Right lobe of liver (tissue), 6 donors: ENCODE data around the gene DNASE2. TPM values are rescaled to one million over a fixed set of nuclear protein-coding genes. Genes with fewer than 3 reads are reported as not detected.

Source experiments
- ATAC-seq, 4 donors: fragments of 200-7000 bp; cut with Tn5 transposase; one replicate each; pipeline ENCODE4 v1.9.1; 2020; ENCODE audit warnings: mild to moderate bottlenecking in 4 of 4, moderate library complexity in 4 of 4
- DNase-seq, 3 donors: peaks; one replicate each; pipeline ENCODE4 v3.0.0-alpha.2; 2020
- H3K27ac ChIP-seq, 3 donors: fragments of 200-600 bp; one replicate each; pipeline ENCODE4 v1.8.0; 2022
- H3K27me3 ChIP-seq, 2 donors: fragments of 200-600 bp; one replicate each; pipeline ENCODE4 v1.8.0; 2022
- H3K36me3 ChIP-seq, 4 donors: fragments of 200-600 bp; sonication (generic) in 1 of 4; one replicate each; pipeline versions ENCODE4 v1.5.1 to v1.8.0; 2017 to 2022; ENCODE audit warnings: control low read depth in 1 of 4
- H3K4me1 ChIP-seq, 4 donors: fragments of 200-600 bp; sonication (generic) in 1 of 4; one replicate each; pipeline versions ENCODE4 v1.5.1 to v1.8.0; 2017 to 2022; ENCODE audit warnings: control low read depth in 1 of 4
- H3K4me3 ChIP-seq, 3 donors: fragments of 200-600 bp; one replicate each; pipeline ENCODE4 v1.8.0; 2022
- H3K9me3 ChIP-seq, 4 donors: fragments of 200-600 bp; sonication (generic) in 1 of 4; one replicate each; pipeline versions ENCODE4 v1.5.1 to v1.8.0; 2017 to 2022; ENCODE audit warnings: control low read depth in 1 of 4
- CTCF ChIP-seq, 4 donors: fragments of 200-600 bp in 3 of 4; fragments of 450-650 bp in 1 of 4; IDR thresholded peaks; one replicate each; pipeline versions ENCODE4 v1.5.1 to v1.8.0; 2016 to 2022; ENCODE audit warnings: antibody characterized with exemption in 4 of 4, mild to moderate bottlenecking in 2 of 4
- POLR2A ChIP-seq: fragments of 450-650 bp; IDR thresholded peaks from one replicate; pipeline ENCODE4 v1.6.1; 2017; ENCODE audit warnings: antibody characterized with exemption, mild to moderate bottlenecking
- WGBS: methylation state at CpG from one replicate; pipeline ENCODE4 v1.1.6; 2018; ENCODE audit warnings: low coverage, low lambda C conversion rate; ENCODE audit not compliant: insufficient coverage; ENCODE audit errors: missing lambda C conversion rate; 5-methylcytosine and 5-hydroxymethylcytosine counted together
- intact Hi-C, 2 donors: fragments of 100-400 bp; cut with DNase I; formaldehyde crosslinking; loops; one replicate each; pipeline versions ENCODE4 v1.11.2 to v1.14.1; 2022
- total RNA-seq, 6 experiments: library from RNA; depleted of rRNA in 2 of 6; stranded (reverse); fragments of >200 nt in 2 of 6; fragmentation: NEBNext Ultra II Directional in 3 of 6; extraction: Animal tissue kit (Norgen Biotek cat#: 25700) in 3 of 6; gene quantifications; one replicate each; pipeline versions ENCODE4 v1.1.0 to v1.2.4, GENCODE V29; 2016 to 2023
- donor health status: DM: no; HTN: yes; CAD: no.
- donor health status: DM: no; HTN: no; CAD: no.
- donor health status: DM: no; HTN: no; CAD: no.
- donor health status: DM: no; HTN: yes; CAD: no.
- donor health status: DM: no; HTN: yes; CAD: no.

Gene DNASE2
- total RNA-seq, 6 experiments from 2014 or later: 18.2 to 36.3 (median 26.8) TPM

GRCh38 chr19:12872255-12872654 lies 9.0 kb downstream of the DNASE2 start:
- ATAC-seq (no peak), DNase-seq (no peak)
- Histone ChIP-seq H3K27ac (no peak overlapping the region), H3K4me1 (no peaks in the 10 kb centered on the region), H3K9me3 (no peaks in the 10 kb centered on the region), H3K4me3 (no peak overlapping the region), H3K36me3 (no peaks in the 10 kb centered on the region), H3K27me3 (no peaks in the 10 kb centered on the region)
- WGBS: 82% methylated on average over 4 of the region's 5 CpGs
- intact Hi-C loops: no loop called here
- TF ChIP-seq CTCF (IDR thresholded peaks at IDR 0.05): no peak
- no peak for TF ChIP-seq POLR2A

- Histone ChIP-seq H3K9me3 (no peaks in the 10 kb centered on the region), H3K4me1 (no peaks in the 10 kb centered on the region), H3K27me3 (no peaks in the 10 kb centered on the region), H3K36me3 (no peaks in the 10 kb centered on the region), H3K4me3 (no peak overlapping the region), H3K27ac (no peak overlapping the region)
- intact Hi-C loops: no loop called here
- TF ChIP-seq POLR2A: no peak
- TF ChIP-seq CTCF (IDR thresholded peaks at IDR 0.05): no peak
- no peak for ATAC-seq
- WGBS: 100% methylated on average over 1 of the region's 3 CpGs
- DNase-seq: no peak
Measured at GRCh38 chr19:12871681-12872080, 9.6 kb downstream of the DNASE2 start.

- TF ChIP-seq POLR2A (no peak), CTCF (IDR thresholded peaks at IDR 0.05) (no peak)
- ATAC-seq: no peak
- WGBS: 80% methylated on average over 1 of the region's 10 CpGs
- DNase-seq: no peak
- Histone ChIP-seq H3K4me1 (no peaks in the 10 kb centered on the region), H3K27ac (no peak overlapping the region), H3K4me3 (no peak overlapping the region), H3K36me3 (no peaks in the 10 kb centered on the region), H3K27me3 (no peaks in the 10 kb centered on the region), H3K9me3 (no peaks in the 10 kb centered on the region)
- intact Hi-C loops: no loop called here
Measured at GRCh38 chr19:12868540-12869112, 12.6 kb downstream of the DNASE2 start.

GRCh38 chr19:12867120-12868099 lies 13.8 kb downstream of the DNASE2 start:
- Histone ChIP-seq H3K4me3 (peak overlapping the region in 2 of 3 donors; percentile 6 to 19), H3K9me3 (no peaks in the 10 kb centered on the region), H3K27me3 (no peaks in the 10 kb centered on the region), H3K4me1 (no peaks in the 10 kb centered on the region), H3K36me3 (no peaks in the 10 kb centered on the region), H3K27ac (no peak overlapping the region)
- intact Hi-C loops: no loop called here
- 37% methylated on average over 13 of the region's 51 CpGs for WGBS
- TF ChIP-seq CTCF (IDR thresholded peaks at IDR 0.05) (no peak), POLR2A (no peak)
- ATAC-seq: peak; percentile 28 to 59 (median 41)
- peak in 2 of 3 donors; percentile 49 to 62 for DNase-seq
